Measurements from ENCODE around the gene CYP27B1.

The CYP27B1 gene

DNA sequence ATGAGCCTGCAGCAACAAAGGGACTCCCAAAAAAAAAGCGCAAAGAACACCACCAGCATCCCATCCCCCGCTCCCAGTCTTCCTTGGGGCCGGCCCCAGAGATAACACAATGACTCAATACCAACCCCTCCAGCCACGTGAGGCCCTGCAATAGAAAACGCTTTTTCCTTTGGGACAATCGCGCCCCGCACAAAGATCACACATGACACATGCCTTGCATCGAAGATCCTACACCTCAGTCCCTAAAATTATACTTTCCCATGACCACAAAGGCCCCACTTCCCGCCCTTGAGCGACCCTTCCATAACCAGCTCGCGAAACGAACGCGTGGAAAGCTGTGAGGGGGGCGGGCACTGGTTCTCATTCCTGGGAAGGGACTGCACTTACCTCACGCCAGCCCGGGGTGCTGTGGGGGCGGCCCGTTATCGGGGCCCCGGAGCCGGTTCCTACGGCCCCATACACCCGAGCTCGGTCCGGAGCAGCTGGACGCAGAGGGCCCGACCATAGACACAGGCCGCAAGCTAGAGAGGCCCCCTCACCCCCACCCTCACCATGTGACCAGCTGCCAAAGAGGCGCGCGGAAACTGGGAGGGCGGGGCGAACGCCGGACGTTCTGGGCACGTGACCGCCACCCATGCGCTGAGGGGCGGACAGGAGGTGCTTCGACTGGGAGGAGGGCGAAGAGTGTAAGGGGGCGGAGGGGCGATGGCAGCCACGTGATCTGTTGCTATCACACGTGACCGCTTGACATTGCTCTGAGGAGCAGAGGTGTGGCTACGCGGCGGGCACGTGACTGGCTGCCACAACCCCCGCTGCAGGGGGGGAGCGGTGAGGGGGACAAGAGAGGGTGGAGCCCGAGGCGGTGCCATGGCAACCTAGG, 14.8 kb downstream of the CYP27B1 start, which contains the start of gene CDK4:
Gene CDK4 (minus strand): TSS at position 523 of the 880 bp plus-strand sequence. CDS start 593 bp downstream, outside the sequence.
- DNase-seq (ENCODE audit: low read depth in 3 of 3) = peak; percentile 95 to 97 (median 96)

DNA sequence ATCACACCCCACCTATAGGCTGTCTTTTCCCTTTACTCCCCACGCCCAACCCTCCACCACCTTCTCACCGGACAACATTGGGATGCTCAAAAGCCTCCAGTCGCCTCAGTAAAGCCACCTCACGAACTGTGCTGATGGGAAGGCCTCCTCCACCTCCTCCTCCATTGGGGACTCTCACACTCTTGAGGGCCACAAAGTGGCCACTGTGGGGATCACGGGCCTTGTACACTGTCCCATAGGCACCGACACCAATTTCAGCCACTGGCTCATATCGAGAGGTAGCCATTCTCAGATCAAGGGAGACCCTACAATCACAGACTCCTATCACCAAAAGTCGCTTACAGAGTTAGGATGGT, 15.5 kb downstream of the CYP27B1 start:
- no peak for DNase-seq (ENCODE audit: low read depth in 3 of 3)

GRCh38 chr12:57750561-57751431, 16.1 kb downstream of the CYP27B1 start:
- DNase-seq (ENCODE audit: low read depth in 3 of 3) = no peak

- DNase-seq (ENCODE audit: low read depth in 3 of 3) = no peak
These were observed 17.8 kb downstream of the CYP27B1 start for GRCh38 chr12:57749061-57749460.

- DNase-seq (ENCODE audit: low read depth in 3 of 3) = no peak
These were observed 20.9 kb downstream of the CYP27B1 start for GRCh38 chr12:57746025-57746424.

DNA sequence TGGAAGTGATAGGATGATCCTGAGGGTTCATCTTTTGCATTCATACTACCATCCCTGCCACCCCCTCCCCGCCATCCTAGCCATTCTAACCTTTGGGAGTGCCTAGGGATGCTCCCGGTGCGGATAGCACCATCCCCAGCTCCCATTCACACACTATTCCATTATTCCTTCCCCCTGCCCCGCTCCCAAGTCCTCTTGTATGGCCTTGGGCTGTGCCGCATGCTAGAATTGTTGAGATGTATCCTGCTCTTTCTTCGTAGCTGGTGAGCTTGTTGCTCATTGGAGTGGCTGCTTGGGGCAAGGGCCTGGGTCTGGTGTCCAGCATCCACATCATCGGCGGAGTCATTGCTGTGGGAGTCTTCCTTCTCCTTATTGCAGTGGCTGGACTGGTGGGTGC, 21.4 kb downstream of the CYP27B1 start:
- DNase-seq (ENCODE audit: low read depth in 3 of 3) = no peak

GRCh38 chr12:57744777-57745484, 21.9 kb downstream of the CYP27B1 start, which contains the start of gene TSPAN31:
TSS of gene TSPAN31 (plus strand) at chr12:57745039. CDS start at chr12:57745155, 116 bp downstream.
- DNase-seq (ENCODE audit: low read depth in 3 of 3) = peak; percentile 84 to 88 (median 86)

DNA sequence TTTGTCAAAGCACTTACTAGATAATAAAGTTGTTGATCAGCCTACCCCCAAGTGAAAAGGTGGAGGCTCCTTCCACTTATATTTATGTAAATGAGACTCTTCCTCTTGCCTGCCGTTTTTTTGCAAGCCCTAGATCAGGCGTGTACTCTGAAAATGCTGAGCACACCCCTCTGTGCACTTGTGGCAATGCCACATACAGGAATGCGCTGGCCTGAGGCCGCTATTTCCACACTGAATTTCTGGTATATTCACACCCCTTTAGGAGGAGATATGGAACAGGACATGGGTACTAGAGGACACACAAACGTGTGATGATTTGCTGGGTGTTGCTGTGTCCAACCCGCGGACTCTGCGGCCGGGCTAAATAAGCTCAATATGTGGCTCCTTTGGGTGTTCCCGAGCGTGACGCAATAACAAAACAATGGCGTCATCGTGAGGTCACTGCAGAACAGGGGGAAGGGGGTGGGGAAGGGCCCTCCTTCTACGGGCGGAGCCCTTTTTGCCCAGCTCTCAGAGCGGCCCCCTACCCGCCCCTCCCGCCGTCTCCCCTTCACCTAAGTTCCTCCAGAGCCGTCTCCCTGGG, 22.6 kb downstream of the CYP27B1 start:
- peak in 2 of 3 experiments; percentile 53 to 59 for DNase-seq (ENCODE audit: low read depth in 3 of 3)

GRCh38 chr12:57743769-57744168, 23.1 kb downstream of the CYP27B1 start:
- no peak for DNase-seq (ENCODE audit: low read depth in 3 of 3)

DNA sequence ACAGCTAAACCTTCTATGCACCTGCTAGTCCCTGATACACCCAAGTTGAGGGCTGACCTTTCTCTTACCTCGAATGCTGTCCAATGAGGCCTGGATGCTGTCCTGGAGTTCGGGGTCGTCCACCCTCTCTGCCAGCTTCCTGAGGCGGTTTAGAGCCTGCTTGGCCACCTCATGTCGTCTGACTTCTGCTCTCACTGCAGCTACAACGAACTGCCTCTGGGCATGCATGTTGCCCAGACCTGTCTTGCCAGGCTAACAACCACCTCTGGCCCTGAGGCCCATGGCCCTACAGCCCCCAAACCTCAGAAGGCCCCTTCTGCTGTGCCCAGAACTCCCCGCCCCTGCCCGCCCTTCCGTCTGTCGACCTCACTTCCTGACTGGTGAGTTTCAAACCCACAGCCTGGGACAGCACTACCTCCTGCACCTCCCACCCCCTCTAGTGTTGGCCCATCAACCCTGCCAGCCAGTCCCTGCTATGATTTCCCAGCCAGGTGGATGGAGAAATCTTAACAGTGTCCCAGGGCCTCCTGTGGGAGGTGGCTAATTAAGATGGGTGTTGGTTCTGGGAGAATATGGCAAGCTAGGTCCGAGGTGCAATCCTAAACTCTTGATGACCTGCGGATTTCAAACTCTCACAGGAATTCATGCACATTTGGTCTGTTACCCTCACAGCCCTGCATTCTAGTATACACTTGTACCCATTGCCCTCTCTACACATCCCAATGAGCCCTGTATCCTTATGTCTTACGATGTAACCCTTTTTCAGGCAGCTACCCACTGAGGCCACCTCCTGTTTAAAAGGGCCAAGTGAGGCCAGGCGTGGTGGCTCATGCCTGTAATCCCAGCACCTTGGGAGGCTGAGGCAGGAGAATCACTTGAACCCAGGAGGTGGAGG, 24.8 kb downstream of the CYP27B1 start:
- peak; percentile 55 to 69 (median 60) for DNase-seq (ENCODE audit: low read depth in 3 of 3)

GRCh38 chr12:57741413-57741789, 25.5 kb downstream of the CYP27B1 start:
- no peak for DNase-seq (ENCODE audit: low read depth in 3 of 3)

GRCh38 chr12:57740656-57741412, 26.0 kb downstream of the CYP27B1 start:
- DNase-seq (ENCODE audit: low read depth in 3 of 3) = peak in 2 of 3 experiments; percentile 54 to 63

DNA sequence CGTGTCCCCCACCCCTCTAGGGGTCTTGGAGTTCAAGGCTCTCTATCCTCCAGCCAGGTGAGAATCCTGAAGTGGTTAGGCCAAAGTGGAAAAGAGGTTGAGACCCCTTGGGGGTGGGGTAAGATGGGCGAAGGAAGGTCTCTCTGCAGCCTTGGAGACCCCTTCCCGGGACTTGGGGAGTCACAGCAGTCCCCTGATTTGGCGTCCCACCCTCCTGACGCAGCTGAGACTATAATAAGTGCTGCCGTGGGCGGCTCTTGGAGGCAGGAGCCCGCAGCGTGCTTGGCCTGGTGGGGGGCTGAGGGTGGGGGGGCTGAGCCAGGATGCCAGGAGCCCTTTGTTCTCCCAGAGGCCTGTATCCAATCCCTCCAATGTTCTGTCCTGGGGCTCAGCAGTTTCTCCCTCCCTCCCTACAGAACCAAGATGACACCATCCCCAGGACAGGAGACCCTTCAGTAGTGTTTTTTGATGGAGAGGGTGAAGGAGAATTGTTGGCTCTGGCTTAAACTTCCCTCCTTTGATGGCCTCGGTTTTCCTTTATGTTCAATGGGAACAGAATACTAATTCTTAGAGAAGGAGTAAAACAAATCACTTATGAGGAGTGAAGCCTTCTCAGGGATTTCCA, 26.9 kb downstream of the CYP27B1 start:
- DNase-seq (ENCODE audit: low read depth in 3 of 3) = no peak

DNA sequence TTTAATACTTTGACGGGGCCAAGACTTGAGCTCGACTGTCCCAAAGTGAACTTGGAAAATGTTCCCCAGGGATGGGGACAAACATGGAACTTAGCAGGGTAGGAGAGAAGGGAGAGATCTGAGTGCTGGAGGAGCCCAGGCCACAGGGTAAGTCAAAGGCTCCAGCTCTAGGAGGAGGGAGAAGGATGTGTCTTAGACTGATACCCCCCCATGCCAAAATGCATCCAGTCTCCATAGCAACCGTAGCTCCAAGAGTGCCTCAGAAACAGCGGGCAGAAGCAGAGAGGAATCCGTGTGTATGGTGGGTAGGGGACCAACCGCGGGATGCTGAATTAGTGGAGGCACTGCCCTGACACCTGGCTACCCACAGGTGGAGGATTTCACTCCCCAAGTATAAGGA, 27.5 kb downstream of the CYP27B1 start:
- no peak for DNase-seq (ENCODE audit: low read depth in 3 of 3)

DNA sequence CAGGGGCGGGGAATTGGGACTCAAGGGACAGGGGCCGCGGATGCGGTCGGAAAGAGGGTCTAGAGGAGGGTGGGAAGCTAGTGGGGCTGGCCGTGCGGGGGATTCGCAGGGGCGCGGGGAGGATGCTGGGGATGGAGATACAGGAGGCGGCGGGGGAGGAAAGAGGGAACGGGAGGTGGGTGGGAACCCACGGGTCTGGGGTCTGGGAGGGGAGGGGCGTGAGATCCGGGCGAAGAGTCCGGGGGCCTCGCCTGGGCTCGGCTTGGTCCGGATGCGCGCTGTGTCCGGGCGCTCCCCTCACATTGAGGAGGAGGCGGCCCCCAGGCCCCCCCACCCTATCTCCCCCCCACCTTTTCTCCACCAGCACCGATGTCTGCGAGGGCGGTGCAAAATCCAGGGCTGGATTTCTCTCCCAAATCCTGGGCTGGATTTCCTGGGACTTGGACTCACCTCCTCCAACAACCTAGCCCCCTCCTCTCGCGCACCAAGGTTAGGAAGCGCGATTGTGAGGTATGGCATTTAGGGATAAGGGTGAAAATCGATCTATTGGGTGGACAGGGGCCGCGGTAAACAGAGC, 28.1 kb downstream of the CYP27B1 start, which contains the start of gene AGAP2:
Gene AGAP2 (minus strand): TSS at position 82 of the 577 bp plus-strand sequence. CDS start 496 bp downstream, outside the sequence.
- no peak for DNase-seq (ENCODE audit: low read depth in 3 of 3)

GRCh38 chr12:57737467-57738460, 29.1 kb downstream of the CYP27B1 start:
- no peak for DNase-seq (ENCODE audit: low read depth in 3 of 3)

- DNase-seq (ENCODE audit: low read depth in 3 of 3) = no peak
These were observed 30.0 kb downstream of the CYP27B1 start for GRCh38 chr12:57736741-57737466.
